H1 (cell line): Measurements from ENCODE around the gene ATP6V1B1. TPM values are rescaled to one million over a fixed set of nuclear protein-coding genes. Genes with fewer than 3 reads are reported as not detected.

Source experiments
- CREB1 ChIP-seq: IDR thresholded peaks from 2 replicates; pipeline ENCODE4 v1.6.1; 2012; ENCODE audit warnings: inconsistent platforms
- CTCF ChIP-seq, 3 experiments: IDR thresholded peaks; 1 replicate in 2 of 3; 2 replicates in 1 of 3; pipeline versions ENCODE4 v1.5.1 to v1.6.1; 2011; ENCODE audit warnings: low read length in 3 of 3, mild to moderate bottlenecking in 3 of 3, inconsistent platforms in 2 of 3, low read depth in 1 of 3, moderate library complexity in 1 of 3; ENCODE audit not compliant: insufficient read depth in 1 of 3; ENCODE audit errors: control extremely low read depth in 1 of 3
- GABPA ChIP-seq: IDR thresholded peaks from 2 replicates; pipeline ENCODE4 v1.6.1; 2011; ENCODE audit warnings: mild to moderate bottlenecking, low read length, moderate library complexity, borderline replicate concordance; ENCODE audit not compliant: insufficient read depth
- JUND ChIP-seq: IDR thresholded peaks from 2 replicates; pipeline ENCODE4 v1.6.1; 2011; ENCODE audit warnings: mild to moderate bottlenecking, improper control_type of control experiment, low read length
- RAD21 ChIP-seq, 2 experiments: IDR thresholded peaks in 1 of 2; conservative IDR thresholded peaks in 1 of 2; 2 replicates each; pipeline ENCODE4 v1.6.1; 2011; ENCODE audit warnings: low read depth in 2 of 2, low read length in 2 of 2, improper control_type of control experiment in 1 of 2, inconsistent platforms in 1 of 2, mild to moderate bottlenecking in 1 of 2, moderate library complexity in 1 of 2
- RBBP5 ChIP-seq: IDR thresholded peaks from 2 replicates; pipeline ENCODE4 v1.7.1; 2012; ENCODE audit warnings: low read depth, mild to moderate bottlenecking, inconsistent platforms, low read length, moderate library complexity, borderline replicate concordance
- SIN3A ChIP-seq, 2 experiments: IDR thresholded peaks in 1 of 2; conservative IDR thresholded peaks in 1 of 2; 2 replicates each; pipeline ENCODE4 v1.6.1; 2011 to 2012; ENCODE audit warnings: low read length in 2 of 2, improper control_type of control experiment in 1 of 2, low read depth in 1 of 2, mild to moderate bottlenecking in 1 of 2
- TBP ChIP-seq: IDR thresholded peaks from 2 replicates; pipeline ENCODE4 v1.6.1; 2011; ENCODE audit warnings: low read depth, low read length, improper control_type of control experiment
- polyA plus RNA-seq, 7 experiments: library from polyadenylated mRNA; depleted of rRNA in 3 of 7; stranded (reverse) in 5 of 7; unstranded in 2 of 7; fragments of >200 nt in 5 of 7; fragments of 200-250 nt in 2 of 7; gene quantifications; 1 replicate in 5 of 7; 2 replicates in 1 of 7; 4 replicates in 1 of 7; pipeline versions ENCODE4 v1.2.1 to v1.2.3, GENCODE V29; 2011 to 2013; ENCODE audit warnings: missing spikeins in 2 of 7, mixed read lengths in 2 of 7
- total RNA-seq: library from RNA; stranded (reverse); fragmentation: NEBNext Ultra II Directional; extraction: Animal tissue kit (Norgen Biotek cat#: 25700); gene quantifications from 2 replicates; pipeline ENCODE4 v1.2.1, GENCODE V29; 2021

The ATP6V1B1 gene
- total and polyA plus RNA-seq, 2 of the 8 experiments (the other 6 are each of a cell fraction or from before 2014, with no cell fraction given): not detected

DNA sequence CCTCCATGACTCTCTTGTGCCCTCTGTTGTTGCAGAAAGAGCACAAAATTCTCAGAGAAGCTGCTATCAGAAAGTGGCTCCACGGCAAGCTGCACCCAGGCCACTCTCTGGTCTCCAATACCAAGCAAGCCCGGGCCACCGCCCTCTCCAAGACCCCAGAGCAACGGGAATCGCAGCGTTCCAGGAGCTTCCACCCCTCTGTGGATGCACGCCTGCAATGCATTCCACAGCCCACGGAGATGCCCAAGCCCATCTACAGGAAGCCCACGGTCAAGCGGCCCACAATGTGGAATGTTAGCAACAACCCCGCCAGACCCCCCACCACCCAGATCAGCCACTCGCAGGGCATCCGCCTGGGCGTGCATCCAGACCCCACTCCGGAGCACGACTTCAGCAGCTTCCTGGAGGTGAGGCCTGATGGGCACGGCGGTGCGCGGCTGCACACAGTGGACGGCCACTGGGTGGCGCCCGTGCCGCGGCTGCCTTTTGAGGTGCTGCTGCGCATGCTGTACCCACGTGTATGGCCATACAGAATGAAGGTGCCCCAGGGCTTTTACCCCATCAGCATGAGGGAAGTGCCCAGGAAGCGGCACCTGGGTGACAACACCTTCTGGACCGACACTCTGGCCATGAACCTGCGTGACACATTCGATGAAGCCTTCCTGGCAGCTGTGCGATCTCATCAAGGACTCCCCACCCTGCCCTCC, 49.0 kb downstream of the ATP6V1B1 start (continued):
- peak; percentile 90 to 98 (median 91) for TF ChIP-seq CTCF (IDR thresholded peaks at IDR 0.05; ENCODE audit: control extremely low read depth in 1 of 3, insufficient read depth in 1 of 3, low read depth in 1 of 3, low read length in 3 of 3)
- peak; percentile 78 to 82; a peak in 2 of 4 replicates for TF ChIP-seq SIN3A (conservative IDR thresholded peaks at IDR 0.05 in 1 of 2, IDR thresholded peaks at IDR 0.05 in 1 of 2; ENCODE audit: low read depth in 1 of 2, low read length in 2 of 2)
- TF ChIP-seq TBP: peak; percentile 14; the same call in 1 of the 2 replicates
- no peak for TF ChIP-seq RBBP5
- 0 out of 2 replicates have a peak, but pooled peaks have one; percentile 51 for TF ChIP-seq GABPA
- TF ChIP-seq JUND: no peak
- TF ChIP-seq CREB1: peak; percentile 68
- peak; percentile 67 to 78 for TF ChIP-seq RAD21 (IDR thresholded peaks at IDR 0.05 in 1 of 2, conservative IDR thresholded peaks at IDR 0.05 in 1 of 2; ENCODE audit: low read depth in 2 of 2, low read length in 2 of 2)
- TF ChIP-seq, all 59 proteins: peak for 11
